Mesendoderm (in vitro differentiated cells): ENCODE measurements around the gene MAP4.

Source experiments
- DNase-seq: peaks from one replicate; pipeline ENCODE4 v3.0.0; 2013
- H2AK5ac ChIP-seq: 2 replicates; pipeline ENCODE4 v1.6.1; 2013; ENCODE audit warnings: low read length, inconsistent platforms
- H2BK120ac ChIP-seq: 2 replicates; pipeline ENCODE4 v1.6.1; 2013; ENCODE audit warnings: low read depth, mild to moderate bottlenecking, low read length, moderate library complexity, mixed read lengths
- H2BK15ac ChIP-seq: replicated peaks from 2 replicates; pipeline ENCODE4 v1.6.1; 2013; ENCODE audit warnings: low read depth, mild to moderate bottlenecking, moderate library complexity
- H2BK5ac ChIP-seq: 2 replicates; pipeline ENCODE4 v1.6.1; 2013; ENCODE audit warnings: low read length, inconsistent platforms
- H3K18ac ChIP-seq: 2 replicates; pipeline ENCODE4 v1.6.1; 2013; ENCODE audit warnings: mild to moderate bottlenecking, low read length, mixed read lengths
- H3K23ac ChIP-seq: one replicate; pipeline ENCODE4 v1.6.1; 2013; ENCODE audit warnings: low read length
- H3K27ac ChIP-seq: 2 replicates; pipeline ENCODE4 v1.5.1; 2013; ENCODE audit warnings: low read depth, mild to moderate bottlenecking, inconsistent platforms, low read length, moderate library complexity
- H3K27me3 ChIP-seq: 2 replicates; pipeline ENCODE4 v1.6.1; 2013; ENCODE audit warnings: low read length, control low read depth, mild to moderate bottlenecking, inconsistent platforms; ENCODE audit not compliant: insufficient read depth, poor library complexity
- H3K36me3 ChIP-seq: 2 replicates; pipeline ENCODE4 v1.6.1; 2013; ENCODE audit warnings: low read length, inconsistent platforms; ENCODE audit not compliant: control insufficient read depth, insufficient read depth
- H3K4ac ChIP-seq: one replicate; pipeline ENCODE4 v1.6.1; 2013; ENCODE audit warnings: low read depth, mild to moderate bottlenecking, low read length, moderate library complexity
- H3K4me1 ChIP-seq: 2 replicates; pipeline ENCODE4 v1.6.1; 2013; ENCODE audit warnings: low read depth, low read length, inconsistent platforms; ENCODE audit not compliant: control insufficient read depth
- H3K4me2 ChIP-seq: 2 replicates; pipeline ENCODE4 v1.6.1; 2013; ENCODE audit warnings: low read length
- H3K4me3 ChIP-seq: 2 replicates; pipeline ENCODE4 v1.5.1; 2013; ENCODE audit warnings: mild to moderate bottlenecking, low read length
- H3K56ac ChIP-seq: one replicate; pipeline ENCODE4 v1.6.1; 2013; ENCODE audit warnings: low read length
- H3K79me1 ChIP-seq: 2 replicates; pipeline ENCODE4 v1.6.1; 2013; ENCODE audit warnings: low read length, inconsistent platforms
- H3K79me2 ChIP-seq: 2 replicates; pipeline ENCODE4 v1.6.1; 2013; ENCODE audit warnings: mild to moderate bottlenecking, low read length; ENCODE audit not compliant: control insufficient read depth, insufficient read depth
- H3K9ac ChIP-seq: 2 replicates; pipeline ENCODE4 v1.6.1; 2013; ENCODE audit warnings: low read length, inconsistent platforms
- H4K5ac ChIP-seq: one replicate; pipeline ENCODE4 v1.6.1; 2013; ENCODE audit warnings: low read length
- H4K8ac ChIP-seq: one replicate; pipeline ENCODE4 v1.6.1; 2013; ENCODE audit warnings: low read depth, mild to moderate bottlenecking, control low read depth, low read length, moderate library complexity
- WGBS: extraction: QIAGEN DNeasy Blood & Tissue Kit; methylation state at CpG from one replicate; pipeline ENCODE4 v1.1.7; 2013; ENCODE audit warnings: low lambda C conversion rate, missing lambda C conversion rate; ENCODE audit not compliant: insufficient coverage; ENCODE audit errors: extremely low coverage; 5-methylcytosine and 5-hydroxymethylcytosine counted together

The MAP4 gene

DNA sequence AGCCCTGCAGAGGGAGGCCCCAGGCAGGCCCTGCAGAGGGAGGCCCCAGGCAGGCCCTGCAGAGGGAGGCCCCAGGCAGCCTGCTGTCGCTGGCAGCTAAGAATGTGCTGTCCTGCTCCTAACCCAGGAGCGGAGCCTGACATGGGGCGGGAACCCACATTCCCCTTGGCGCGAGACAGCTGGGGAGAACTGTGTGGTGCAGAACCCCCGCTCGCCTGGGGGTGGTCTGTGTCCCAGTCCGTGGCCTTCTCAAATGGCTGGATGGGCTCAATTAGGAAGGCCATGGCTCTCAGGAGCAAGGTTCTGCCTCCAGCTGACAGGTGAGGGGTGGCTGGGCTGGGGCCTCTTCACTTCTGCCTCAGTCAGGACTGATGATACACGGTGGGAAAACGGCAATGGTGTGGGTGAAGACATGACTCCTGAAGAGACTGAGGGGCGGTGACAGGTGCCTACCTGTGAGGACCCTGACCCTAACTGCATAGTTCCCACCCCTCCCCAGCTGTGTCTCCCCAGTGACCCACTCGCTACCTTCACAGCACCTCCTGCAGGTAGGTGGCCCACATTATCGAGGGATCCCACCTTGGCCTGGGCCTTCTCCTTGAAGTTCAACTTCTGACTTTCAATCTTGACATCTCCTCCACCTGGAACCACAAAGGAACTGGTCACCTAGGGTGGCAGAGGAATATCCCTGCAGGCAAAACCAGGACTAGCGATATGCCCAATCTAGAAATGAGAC, 161.3 kb downstream of the MAP4 start:
- Histone ChIP-seq H3K4me1 (no peaks in the 10 kb centered on the region), H3K36me3 (peaks cover 27% of the 10 kb centered on the region), H3K56ac (no peak overlapping the region), H3K79me2 (no peaks in the 10 kb centered on the region), H3K9ac (no peak overlapping the region), H3K18ac (no peak overlapping the region), H4K8ac (no peak overlapping the region), H4K5ac (no peak overlapping the region), H2BK5ac (no peak overlapping the region), H3K4me3 (no peak overlapping the region), H2BK120ac (no peak overlapping the region), H3K27ac (no peak overlapping the region), H3K27me3 (no peaks in the 10 kb centered on the region), H2BK15ac (no peak overlapping the region), H2AK5ac (no peak overlapping the region), H3K23ac (no peak overlapping the region), H3K4ac (no peak overlapping the region), H3K4me2 (no peak overlapping the region), H3K79me1 (no peaks in the 10 kb centered on the region)
- DNase-seq, result no peak
- WGBS, result no CpG with 5 or more reads among the region's 14 CpGs

DNA sequence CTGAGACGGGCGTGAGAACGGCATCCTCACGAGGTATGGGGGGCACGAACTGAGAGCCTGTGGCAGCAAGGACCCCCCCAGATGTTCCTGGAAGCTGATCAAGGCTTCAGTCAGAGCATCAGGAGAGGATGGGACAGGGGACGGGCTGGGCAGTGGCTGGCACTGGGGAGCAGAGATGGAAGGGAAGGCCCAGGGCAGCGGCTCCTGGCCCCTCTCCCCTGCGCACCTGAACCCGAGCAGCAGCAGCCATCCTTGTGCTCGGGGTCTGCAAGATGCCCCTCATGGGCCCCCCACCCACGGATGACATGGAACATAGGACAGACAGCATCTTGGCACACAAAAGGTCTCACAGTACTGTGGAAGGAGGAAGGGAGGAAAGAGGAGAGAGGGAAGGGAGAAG, 161.9 kb downstream of the MAP4 start:
- Histone ChIP-seq H4K8ac (no peak overlapping the region), H3K4me2 (no peak overlapping the region), H3K36me3 (peaks cover 27% of the 10 kb centered on the region), H4K5ac (no peak overlapping the region), H3K79me2 (no peaks in the 10 kb centered on the region), H3K4ac (no peak overlapping the region), H3K56ac (no peak overlapping the region), H2BK15ac (no peak overlapping the region), H3K4me3 (no peak overlapping the region), H2BK120ac (no peak overlapping the region), H3K79me1 (no peaks in the 10 kb centered on the region), H3K9ac (no peak overlapping the region), H3K23ac (no peak overlapping the region), H3K27me3 (no peaks in the 10 kb centered on the region), H3K27ac (no peak overlapping the region), H2AK5ac (no peak overlapping the region), H3K18ac (no peak overlapping the region), H3K4me1 (no peaks in the 10 kb centered on the region), H2BK5ac (no peak overlapping the region)
- WGBS, result no CpG with 5 or more reads among the region's 11 CpGs
- no peak for DNase-seq

DNA sequence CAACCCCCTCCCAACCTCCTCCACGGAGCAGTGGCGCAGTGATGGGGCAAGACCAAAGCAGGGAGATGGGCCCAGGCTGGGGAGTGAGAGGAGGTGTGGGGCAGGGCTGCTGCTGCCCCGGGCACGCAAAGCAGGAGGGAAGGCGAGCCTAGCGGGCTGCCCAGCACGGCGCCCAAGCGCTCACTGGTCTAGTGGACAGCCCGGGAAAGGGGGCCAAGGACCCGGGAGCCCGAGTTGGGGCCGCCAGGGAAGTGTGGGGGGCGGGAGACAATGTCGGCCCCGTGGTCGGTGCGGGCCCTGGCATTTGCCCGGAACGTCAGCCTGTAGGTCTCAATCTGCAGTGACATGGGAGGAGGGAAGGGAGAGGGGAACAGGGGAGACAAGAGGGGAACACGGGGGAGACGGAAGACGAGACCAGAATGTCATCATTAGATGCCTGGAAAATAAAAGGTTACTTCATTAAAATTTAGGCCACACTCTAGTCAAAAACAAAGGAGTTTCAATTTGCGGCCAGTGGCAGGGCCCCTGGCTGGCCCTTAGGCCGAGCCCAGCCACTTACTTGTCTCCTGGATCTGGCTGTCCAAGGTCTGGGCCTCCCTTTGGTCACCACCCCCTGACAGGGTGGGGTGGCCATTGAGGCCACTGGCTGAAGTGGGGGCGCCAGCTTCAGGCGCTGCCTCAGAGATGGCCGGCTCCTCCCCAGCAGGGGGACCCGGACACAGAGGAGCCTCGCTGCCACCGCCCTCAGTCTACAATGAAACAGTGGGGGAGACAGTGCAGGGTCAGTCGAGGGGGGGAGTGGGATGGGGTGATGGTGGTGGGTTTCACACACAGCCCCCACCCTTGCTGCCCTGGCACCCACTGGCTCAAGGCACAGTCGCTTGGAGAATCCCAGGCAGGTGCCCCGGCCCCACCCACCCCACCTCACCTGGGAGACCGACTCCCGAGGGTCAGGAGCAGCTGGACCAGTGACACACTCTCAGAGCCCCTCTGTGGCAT, 163.3 kb downstream of the MAP4 start:
- Histone ChIP-seq H2AK5ac (no peak overlapping the region), H3K27me3 (no peaks in the 10 kb centered on the region), H3K9ac (no peak overlapping the region), H2BK120ac (no peak overlapping the region), H3K4me2 (no peak overlapping the region), H4K5ac (no peak overlapping the region), H3K79me1 (no peaks in the 10 kb centered on the region), H3K18ac (no peak overlapping the region), H4K8ac (no peak overlapping the region), H3K4me1 (no peaks in the 10 kb centered on the region), H3K36me3 (peaks cover 27% of the 10 kb centered on the region), H3K27ac (no peak overlapping the region), H2BK15ac (no peak overlapping the region), H3K79me2 (no peaks in the 10 kb centered on the region), H3K23ac (no peak overlapping the region), H2BK5ac (no peak overlapping the region), H3K56ac (no peak overlapping the region), H3K4me3 (no peak overlapping the region), H3K4ac (no peak overlapping the region)
- no peak for DNase-seq
- WGBS, result no CpG with 5 or more reads among the region's 36 CpGs

DNA sequence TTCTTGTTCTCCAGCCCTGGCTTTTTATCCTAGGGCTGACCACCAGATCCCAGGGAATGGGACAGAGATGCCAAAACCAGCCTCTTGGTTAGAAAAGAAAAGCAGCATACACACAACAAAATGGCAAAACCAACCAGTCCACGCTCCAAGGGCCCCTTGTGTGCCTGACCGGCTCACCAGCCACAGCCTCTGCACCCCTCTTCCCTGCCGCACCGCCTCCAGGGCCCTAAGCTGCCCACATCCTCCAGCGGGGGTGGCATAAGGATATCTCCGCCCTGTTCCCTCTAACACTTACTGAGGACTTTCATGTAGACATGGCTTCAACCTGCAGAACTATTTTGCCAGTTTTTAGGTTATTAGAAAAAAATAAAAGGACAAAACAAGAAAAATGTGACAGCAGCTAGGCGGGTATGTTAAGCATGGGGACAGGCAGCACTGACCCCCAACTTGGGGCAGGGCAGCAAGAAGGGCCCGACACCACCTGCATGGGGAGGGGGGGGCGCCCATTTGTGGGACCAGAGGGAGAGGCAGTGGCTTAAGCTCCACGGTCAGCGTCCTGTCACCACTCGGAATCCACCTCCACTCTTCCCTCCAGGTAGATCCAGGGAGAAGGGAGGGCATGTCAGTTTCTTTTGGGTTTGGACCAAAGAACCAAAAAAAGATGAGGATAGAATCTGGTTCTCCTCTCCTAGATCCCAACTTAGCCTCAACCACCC, 164.2 kb downstream of the MAP4 start:
- H3K56ac ChIP-seq, result no peak overlapping the region
- H3K79me1 ChIP-seq, result no peaks in the 10 kb centered on the region
- H4K5ac ChIP-seq, result no peak overlapping the region
- H3K4me1 ChIP-seq, result no peaks in the 10 kb centered on the region
- H3K27ac ChIP-seq, result no peak overlapping the region
- no peak overlapping the region for H3K23ac ChIP-seq
- H3K18ac ChIP-seq, result no peak overlapping the region
- no peak overlapping the region for H3K4me2 ChIP-seq
- H2BK120ac ChIP-seq, result no peak overlapping the region
- no peaks in the 10 kb centered on the region for H3K27me3 ChIP-seq
- WGBS, result no CpG with 5 or more reads among the region's 12 CpGs
- no peak overlapping the region for H2BK5ac ChIP-seq
- no peak for DNase-seq
- H3K79me2 ChIP-seq, result no peaks in the 10 kb centered on the region
- peaks cover 31% of the 10 kb centered on the region for H3K36me3 ChIP-seq
- H3K4ac ChIP-seq, result no peak overlapping the region
- H2AK5ac ChIP-seq, result no peak overlapping the region
- no peak overlapping the region for H2BK15ac ChIP-seq
- no peak overlapping the region for H4K8ac ChIP-seq
- H3K9ac ChIP-seq, result no peak overlapping the region
- H3K4me3 ChIP-seq, result no peak overlapping the region

DNA sequence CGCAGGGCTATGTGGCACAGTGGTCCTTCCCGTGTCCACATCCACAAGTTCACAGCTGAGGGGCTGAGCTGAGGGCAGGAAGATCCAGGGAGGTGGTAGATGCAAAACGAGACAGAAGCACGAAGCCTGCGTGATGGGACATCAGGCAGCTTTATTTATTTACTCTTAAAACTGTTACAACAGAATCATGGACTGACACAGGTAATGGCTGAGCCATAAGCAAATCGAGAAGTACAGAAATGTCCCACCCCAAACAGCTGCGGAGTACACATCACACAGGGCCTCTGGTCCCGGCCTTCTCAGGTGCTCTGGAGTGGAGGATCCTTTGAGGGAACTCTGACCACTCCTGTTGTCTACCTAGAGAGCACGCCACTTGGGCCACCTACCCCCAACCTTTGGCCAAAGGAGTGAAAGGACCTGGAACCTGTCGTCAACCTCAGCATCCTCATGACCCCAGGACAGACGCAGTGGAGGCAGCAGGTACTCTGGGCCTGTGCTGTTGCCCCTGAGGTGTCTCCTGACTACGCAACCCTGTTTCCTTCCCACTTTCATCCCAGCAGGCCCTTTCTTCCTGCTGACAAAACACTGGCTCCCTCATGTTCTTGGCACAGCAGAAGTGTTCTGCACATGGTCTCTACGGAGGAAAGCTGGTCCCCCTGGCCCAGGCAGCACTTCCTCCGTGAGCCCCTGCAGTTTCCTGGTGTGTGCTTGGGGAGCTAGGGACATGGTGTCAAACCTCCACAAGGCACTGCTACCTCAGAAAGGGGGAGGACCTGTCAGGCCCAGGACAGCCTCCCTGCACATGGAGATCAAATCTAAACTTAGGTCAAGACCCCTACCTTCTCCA, 165.4 kb downstream of the MAP4 start:
- DNase-seq, result no peak
- Histone ChIP-seq H2BK5ac (no peak overlapping the region), H3K79me1 (no peaks in the 10 kb centered on the region), H3K36me3 (peaks cover 31% of the 10 kb centered on the region), H3K18ac (no peak overlapping the region), H3K27ac (no peak overlapping the region), H2AK5ac (no peak overlapping the region), H3K4me2 (no peak overlapping the region), H3K23ac (no peak overlapping the region), H3K4me1 (no peaks in the 10 kb centered on the region), H3K79me2 (no peaks in the 10 kb centered on the region), H3K9ac (no peak overlapping the region), H2BK120ac (no peak overlapping the region), H3K4me3 (no peak overlapping the region), H4K8ac (no peak overlapping the region), H3K27me3 (no peaks in the 10 kb centered on the region), H4K5ac (no peak overlapping the region), H3K56ac (no peak overlapping the region), H3K4ac (no peak overlapping the region), H2BK15ac (no peak overlapping the region)
- no CpG with 5 or more reads among the region's 14 CpGs for WGBS
